GM12892 (cell line): ENCODE measurements around the gene DGKI.

ENCODE experiments used
- POLR2A ChIP-seq: IDR thresholded peaks from 2 replicates; pipeline ENCODE4 v1.6.1; 2011; ENCODE audit warnings: low read depth, low read length, control low read depth
- POLR2AphosphoS5 ChIP-seq: IDR thresholded peaks from 2 replicates; pipeline ENCODE4 v1.6.1; 2011; ENCODE audit warnings: low read depth, low read length, control low read depth
- TAF1 ChIP-seq: IDR thresholded peaks from 2 replicates; pipeline ENCODE4 v1.6.1; 2011; ENCODE audit warnings: low read depth, mild to moderate bottlenecking, control low read depth, low read length, borderline replicate concordance

- TF ChIP-seq POLR2A = no peak
- no peak for TF ChIP-seq TAF1
- no peak for TF ChIP-seq POLR2AphosphoS5
Measured at GRCh38 chr7:137862964-137863363, 16.2 kb upstream of the DGKI start.
